Glutamatergic neuron (in vitro differentiated cells): ENCODE measurements around the gene LSMEM2. TPM values are rescaled to one million over a fixed set of nuclear protein-coding genes. Genes with fewer than 3 reads are reported as not detected.
A peak's percentile ranks its signal among the peaks of the same experiment; 100 is the strongest.

Source experiments
- DNase-seq: peaks from one replicate; pipeline ENCODE4 v3.0.0; 2022
- H3K27ac Mint-ChIP-seq: one replicate; pipeline ENCODE4 v1.8.0; 2020; ENCODE audit warnings: mild to moderate bottlenecking, mixed read lengths, inconsistent platforms; ENCODE audit not compliant: unreplicated experiment
- H3K27me3 Mint-ChIP-seq: one replicate; pipeline ENCODE4 v1.8.0; 2020; ENCODE audit warnings: mild to moderate bottlenecking, moderate library complexity, mixed read lengths, inconsistent platforms; ENCODE audit not compliant: unreplicated experiment
- H3K36me3 Mint-ChIP-seq: one replicate; pipeline ENCODE4 v1.8.0; 2020; ENCODE audit warnings: mild to moderate bottlenecking, mixed read lengths, inconsistent platforms; ENCODE audit not compliant: unreplicated experiment
- H3K4me1 Mint-ChIP-seq: one replicate; pipeline ENCODE4 v1.8.0; 2020; ENCODE audit warnings: mild to moderate bottlenecking, low read depth, mixed read lengths, inconsistent platforms; ENCODE audit not compliant: unreplicated experiment
- H3K4me3 Mint-ChIP-seq: one replicate; pipeline ENCODE4 v1.8.0; 2020; ENCODE audit warnings: mild to moderate bottlenecking, mixed read lengths, inconsistent platforms; ENCODE audit not compliant: unreplicated experiment
- H3K9me3 Mint-ChIP-seq: one replicate; pipeline ENCODE4 v1.8.0; 2020; ENCODE audit warnings: mild to moderate bottlenecking, moderate library complexity, mixed read lengths, inconsistent platforms; ENCODE audit not compliant: unreplicated experiment
- total RNA-seq: library from RNA; stranded (reverse); fragmentation: NEBNext Ultra II Directional; extraction: Animal tissue kit (Norgen Biotek cat#: 25700); gene quantifications from one replicate; pipeline ENCODE4 v1.2.1, GENCODE V29; 2021; ENCODE audit not compliant: unreplicated experiment
- TF ChIP-seq, protein P1 (sequence below): fragments of 200-600 bp; sonication (generic); IDR thresholded peaks from one replicate; pipeline ENCODE4 v1.5.0; 2021; ENCODE audit not compliant: partially characterized antibody, unreplicated experiment

LSMEM2 gene
- total RNA-seq, 1 donor from 2014 or later, result not detected

- DNase-seq, result peak; percentile 98
- H3K27ac Mint-ChIP-seq, result peak within 1 kb of the TSS; percentile 91
- peaks cover 3% of the 10 kb centered on the region for H3K9me3 Mint-ChIP-seq
- H3K36me3 Mint-ChIP-seq, result no peaks in the 10 kb centered on the region
- H3K27me3 Mint-ChIP-seq, result peaks cover 16% of the 10 kb centered on the region
- TF ChIP-seq, protein P1, sequence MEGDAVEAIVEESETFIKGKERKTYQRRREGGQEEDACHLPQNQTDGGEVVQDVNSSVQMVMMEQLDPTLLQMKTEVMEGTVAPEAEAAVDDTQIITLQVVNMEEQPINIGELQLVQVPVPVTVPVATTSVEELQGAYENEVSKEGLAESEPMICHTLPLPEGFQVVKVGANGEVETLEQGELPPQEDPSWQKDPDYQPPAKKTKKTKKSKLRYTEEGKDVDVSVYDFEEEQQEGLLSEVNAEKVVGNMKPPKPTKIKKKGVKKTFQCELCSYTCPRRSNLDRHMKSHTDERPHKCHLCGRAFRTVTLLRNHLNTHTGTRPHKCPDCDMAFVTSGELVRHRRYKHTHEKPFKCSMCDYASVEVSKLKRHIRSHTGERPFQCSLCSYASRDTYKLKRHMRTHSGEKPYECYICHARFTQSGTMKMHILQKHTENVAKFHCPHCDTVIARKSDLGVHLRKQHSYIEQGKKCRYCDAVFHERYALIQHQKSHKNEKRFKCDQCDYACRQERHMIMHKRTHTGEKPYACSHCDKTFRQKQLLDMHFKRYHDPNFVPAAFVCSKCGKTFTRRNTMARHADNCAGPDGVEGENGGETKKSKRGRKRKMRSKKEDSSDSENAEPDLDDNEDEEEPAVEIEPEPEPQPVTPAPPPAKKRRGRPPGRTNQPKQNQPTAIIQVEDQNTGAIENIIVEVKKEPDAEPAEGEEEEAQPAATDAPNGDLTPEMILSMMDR, result no peak
- H3K4me1 Mint-ChIP-seq, result peaks cover 8% of the 10 kb centered on the region
- peak within 1 kb of the TSS; percentile 93 for H3K4me3 Mint-ChIP-seq
These were observed 20.1 kb downstream of the LSMEM2 start, which contains the start of the genes HYAL3 and NAA80 for GRCh38 chr3:50298836-50299637. Gene HYAL3 (minus strand): TSS chr3:50299405. CDS start chr3:50295602, 3,803 bp downstream. Gene NAA80 (minus strand): TSS chr3:50299405. CDS start chr3:50297463, 1,942 bp downstream.

GRCh38 chr3:50299638-50299928, 20.7 kb downstream of the LSMEM2 start:
- Mint-ChIP-seq H3K4me3 (peak overlapping the region; percentile 93), H3K36me3 (no peaks in the 10 kb centered on the region), H3K4me1 (peaks cover 8% of the 10 kb centered on the region), H3K27ac (peak overlapping the region; percentile 91), H3K9me3 (peaks cover 3% of the 10 kb centered on the region), H3K27me3 (peaks cover 16% of the 10 kb centered on the region)
- no peak for DNase-seq
- TF ChIP-seq, protein P1, result no peak

DNA sequence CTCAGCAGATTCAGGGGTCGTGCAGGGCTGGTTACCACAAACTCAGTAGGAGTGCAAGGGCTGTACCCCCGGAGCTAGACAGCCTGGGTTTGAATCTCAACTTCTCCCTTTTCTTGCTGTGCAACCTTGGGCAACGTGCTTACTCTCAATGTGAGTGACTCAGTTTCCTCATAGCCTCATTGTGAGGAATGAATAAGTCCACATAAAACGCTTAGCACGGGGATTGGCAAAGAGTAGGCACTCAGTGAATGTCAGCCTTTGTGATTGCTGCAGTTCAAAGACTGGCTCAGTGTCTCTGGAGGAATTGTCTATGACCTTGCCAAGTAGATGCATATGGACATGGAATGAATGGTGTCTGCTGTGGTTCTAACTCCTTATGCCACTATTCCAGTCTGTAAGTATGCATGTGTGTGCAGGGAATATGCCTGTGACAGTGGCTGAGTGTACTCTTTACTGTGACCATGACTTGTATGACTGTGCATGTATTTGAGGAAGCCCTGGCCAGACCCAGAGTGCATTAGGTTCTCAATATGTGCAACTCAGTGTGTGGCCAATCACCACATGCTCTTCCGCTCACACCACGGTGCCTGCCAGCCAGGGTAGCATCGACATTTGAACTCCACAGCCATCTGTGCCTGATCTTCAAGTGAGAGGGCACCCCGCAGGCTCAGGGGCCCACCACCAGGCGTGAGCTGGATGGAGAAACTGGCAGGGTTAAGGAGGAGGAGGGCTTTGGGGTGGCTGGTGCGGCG, 21.2 kb downstream of the LSMEM2 start:
- Mint-ChIP-seq H3K27me3 (peaks cover 16% of the 10 kb centered on the region), H3K4me3 (peak overlapping the region; percentile 93), H3K36me3 (no peaks in the 10 kb centered on the region), H3K9me3 (peaks cover 6% of the 10 kb centered on the region), H3K27ac (peak overlapping the region; percentile 91), H3K4me1 (peaks cover 8% of the 10 kb centered on the region)
- no peak for DNase-seq
- TF ChIP-seq, protein P1, result no peak

DNA sequence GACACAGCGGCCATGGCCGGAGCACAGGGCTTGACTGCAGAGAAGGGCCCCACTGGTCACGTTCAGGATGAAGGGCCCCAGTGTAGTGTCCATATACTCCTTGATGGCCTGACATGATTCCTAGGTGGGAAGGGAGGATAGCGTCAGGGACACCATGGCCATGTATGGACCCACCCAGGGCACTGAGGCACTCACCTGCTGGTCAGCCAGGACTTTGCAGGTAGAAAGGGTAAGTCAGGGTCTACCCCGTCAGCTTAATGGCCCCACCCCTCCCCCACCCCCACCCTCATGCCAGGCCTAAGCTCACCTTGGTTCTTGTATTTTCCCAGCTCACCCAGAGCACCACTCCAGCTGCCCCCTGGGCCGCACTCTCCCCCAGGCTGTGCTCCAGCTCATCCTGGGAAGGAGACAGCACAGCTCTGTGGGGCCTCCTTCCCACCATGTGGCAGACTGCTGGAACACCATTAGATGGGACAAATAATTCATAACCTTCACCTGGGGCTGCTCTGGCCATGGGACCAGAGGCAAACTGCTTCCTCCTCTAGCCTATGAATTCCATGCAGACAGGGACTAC, 21.9 kb downstream of the LSMEM2 start:
- Mint-ChIP-seq H3K27me3 (peaks cover 16% of the 10 kb centered on the region), H3K9me3 (peaks cover 6% of the 10 kb centered on the region), H3K36me3 (no peaks in the 10 kb centered on the region), H3K4me3 (peak overlapping the region; percentile 93), H3K4me1 (peaks cover 8% of the 10 kb centered on the region), H3K27ac (peak overlapping the region; percentile 91)
- DNase-seq, result no peak
- TF ChIP-seq, protein P1, result no peak
